ENCODE data around the gene SRD5A3. TPM values are rescaled to one million over a fixed set of nuclear protein-coding genes. Genes with fewer than 3 reads are reported as not detected.
A peak's percentile ranks its signal among the peaks of the same experiment; 100 is the strongest.

The SRD5A3 gene
- total RNA-seq (2022) (35.9 and 39.6 TPM in 2 replicates), Bru-seq, nascent RNA (percentile 65 among the genes with signal in this experiment), BruChase-seq, experiment 1, labeled RNA remaining after a 6-hour chase (percentile 69 among the genes with signal in this experiment), BruChase-seq, experiment 2, labeled RNA remaining after a 2-hour chase (percentile 61 among the genes with signal in this experiment)
- long read RNA-seq, full-length matches to known transcripts, result 87 of 96 reads
- long read RNA-seq, partial matches to known transcripts, result 0 of 96 reads
- long read RNA-seq, other reads (novel, unspliced or antisense), result 9 of 96 reads

- Mint-ChIP-seq H3K36me3 (ENCODE audit: insufficient read depth, unreplicated experiment) (peaks cover 19% of the 10 kb centered on the region), H3K27me3 (ENCODE audit: unreplicated experiment) (no peaks in the 10 kb centered on the region), H3K4me3 (ENCODE audit: low read depth, unreplicated experiment) (peak within 1 kb of the TSS; percentile 85), H3K27ac (ENCODE audit: unreplicated experiment) (peak within 1 kb of the TSS; percentile 56), H3K4me1 (ENCODE audit: low read depth, unreplicated experiment) (peaks cover 15% of the 10 kb centered on the region), H3K9me3 (ENCODE audit: low read depth, unreplicated experiment) (no peaks in the 10 kb centered on the region)
- BruUV-seq (replicated peaks), result no TSS peak
- intact Hi-C loops (cut with micrococcal nuclease; ENCODE audit: unreplicated experiment), result loop anchor here (5.0 to 10.0 kb wide), 3 partner anchors 51 to 389 kb away; partner anchors contain the start of genes CLOCK and TMEM165
- peak; percentile 91 for TF ChIP-seq CTCF (IDR thresholded peaks at IDR 0.05; ENCODE audit: unreplicated experiment)
- CTCF ChIA-PET, result interaction anchor here (0.6 to 1.5 kb wide), 4 partner anchors 16 to 375 kb away, joined by 3 to 9 read pairs (median 4); no protein-coding TSS in a partner anchor
- DNase-seq, result peak; percentile 94
These were observed at the start of gene SRD5A3 for GRCh38 chr4:55345980-55346850. Gene SRD5A3, plus strand, starts transcription at chr4:55346242. Its CDS starts 95 bp downstream, at chr4:55346337.

- peak; percentile 60 for DNase-seq
- H3K9me3 Mint-ChIP-seq (ENCODE audit: low read depth, unreplicated experiment), result peaks cover 3% of the 10 kb centered on the region
- no peaks in the 10 kb centered on the region for H3K27me3 Mint-ChIP-seq (ENCODE audit: unreplicated experiment)
- CTCF ChIA-PET, result no interaction called here
- no peaks in the 10 kb centered on the region for H3K36me3 Mint-ChIP-seq (ENCODE audit: insufficient read depth, unreplicated experiment)
- TF ChIP-seq CTCF (IDR thresholded peaks at IDR 0.05; ENCODE audit: unreplicated experiment), result no peak
- BruUV-seq (replicated peaks), result no TSS peak
- intact Hi-C loops (cut with micrococcal nuclease; ENCODE audit: unreplicated experiment), result no loop called here
- H3K27ac Mint-ChIP-seq (ENCODE audit: unreplicated experiment), result no peak overlapping the region
- H3K4me1 Mint-ChIP-seq (ENCODE audit: low read depth, unreplicated experiment), result no peaks in the 10 kb centered on the region
- no peak overlapping the region for H3K4me3 Mint-ChIP-seq (ENCODE audit: low read depth, unreplicated experiment)
These were observed 48.7 kb upstream of the SRD5A3 start for GRCh38 chr4:55297346-55297745.

GRCh38 chr4:55303760-55304165 is 42.3 kb upstream of the SRD5A3 start:
- Mint-ChIP-seq H3K9me3 (ENCODE audit: low read depth, unreplicated experiment) (peaks cover 3% of the 10 kb centered on the region), H3K4me1 (ENCODE audit: low read depth, unreplicated experiment) (peaks cover 14% of the 10 kb centered on the region), H3K27me3 (ENCODE audit: unreplicated experiment) (no peaks in the 10 kb centered on the region), H3K36me3 (ENCODE audit: insufficient read depth, unreplicated experiment) (no peaks in the 10 kb centered on the region), H3K27ac (ENCODE audit: unreplicated experiment) (peak overlapping the region; percentile 39), H3K4me3 (ENCODE audit: low read depth, unreplicated experiment) (no peak overlapping the region)
- no peak for TF ChIP-seq CTCF (IDR thresholded peaks at IDR 0.05; ENCODE audit: unreplicated experiment)
- intact Hi-C loops (cut with micrococcal nuclease; ENCODE audit: unreplicated experiment), result no loop called here
- no TSS peak for BruUV-seq (replicated peaks)
- DNase-seq, result peak; percentile 58
- CTCF ChIA-PET, result no interaction called here

- Mint-ChIP-seq H3K27ac (ENCODE audit: unreplicated experiment) (peak overlapping the region; percentile 39), H3K4me3 (ENCODE audit: low read depth, unreplicated experiment) (no peak overlapping the region), H3K4me1 (ENCODE audit: low read depth, unreplicated experiment) (peaks cover 14% of the 10 kb centered on the region), H3K9me3 (ENCODE audit: low read depth, unreplicated experiment) (peaks cover 3% of the 10 kb centered on the region), H3K27me3 (ENCODE audit: unreplicated experiment) (no peaks in the 10 kb centered on the region), H3K36me3 (ENCODE audit: insufficient read depth, unreplicated experiment) (no peaks in the 10 kb centered on the region)
- intact Hi-C loops (cut with micrococcal nuclease; ENCODE audit: unreplicated experiment), result no loop called here
- CTCF ChIA-PET, result no interaction called here
- no peak for TF ChIP-seq CTCF (IDR thresholded peaks at IDR 0.05; ENCODE audit: unreplicated experiment)
- BruUV-seq (replicated peaks), result no TSS peak
- no peak for DNase-seq
These were observed 41.7 kb upstream of the SRD5A3 start for GRCh38 chr4:55304303-55304702.

All from Calu3 (cell line).